ENCODE data around the gene PITPNC1. TPM values are rescaled to one million over a fixed set of nuclear protein-coding genes. Genes with fewer than 3 reads are reported as not detected.

The PITPNC1 gene
- total and polyA plus RNA-seq, 12 donors: 6.6 to 28.0 (median 11.5) TPM

GRCh38 chr17:67601897-67602296 is 224.8 kb downstream of the PITPNC1 start:
- H3K36me3 ChIP-seq: no peaks in the 10 kb centered on the region
- TF ChIP-seq CTCF (IDR thresholded peaks at IDR 0.05): no peak
- peaks cover 0 to 9% (median 0%) of the 10 kb centered on the region in 11 donors for H3K9me3 ChIP-seq
- H3K27ac ChIP-seq: peak overlapping the region in 1 of 10 donors; percentile 47
- ATAC-seq: peak in 2 of 8 donors; percentile 9 to 42
- no peak overlapping the region for H3K4me3 ChIP-seq
- peaks cover 0 to 53% (median 31%) of the 10 kb centered on the region in 9 donors for H3K4me1 ChIP-seq
- 63 to 64% methylated on average over 4 of the region's 4 CpGs for WGBS, 2 donors
- H3K27me3 ChIP-seq: no peaks in the 10 kb centered on the region
- intact Hi-C loops (cut with DNase I): loop anchor here in 8 of 10 donors (10.0 kb wide), 6 partner anchors 57 to 227 kb away; partner anchors contain the start of gene PITPNC1 (in 5 of the 8)
- no peak for DNase-seq

DNA sequence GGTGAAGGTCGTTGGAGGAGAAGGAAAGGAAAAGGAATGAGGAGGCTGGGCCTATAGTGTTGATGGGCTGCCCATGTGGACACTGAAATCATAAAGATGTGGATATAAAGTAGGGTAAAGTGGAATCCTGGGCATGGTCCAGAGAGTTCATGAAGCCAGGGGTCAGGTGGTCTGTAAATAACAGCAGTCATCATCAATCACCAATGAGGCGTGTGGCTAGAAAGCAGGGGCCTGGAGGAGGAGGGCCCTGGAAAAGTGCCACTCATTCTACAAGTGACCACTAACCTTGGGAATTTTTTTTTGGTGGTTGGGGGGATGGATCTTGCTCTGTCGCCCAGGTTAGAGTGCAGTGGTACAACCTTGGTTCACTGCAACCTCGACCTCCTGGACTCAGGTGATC is 225.4 kb downstream of the PITPNC1 start:
- intact Hi-C loops (cut with DNase I): loop anchor here in 8 of 10 donors (10.0 kb wide), 6 partner anchors 58 to 228 kb away; partner anchors contain the start of gene PITPNC1 (in 5 of the 8)
- Histone ChIP-seq H3K9me3 (peaks cover 0 to 9% (median 0%) of the 10 kb centered on the region in 11 donors), H3K27me3 (no peaks in the 10 kb centered on the region), H3K36me3 (no peaks in the 10 kb centered on the region), H3K27ac (peak overlapping the region in 1 of 10 donors; percentile 47), H3K4me1 (peaks cover 0 to 58% (median 34%) of the 10 kb centered on the region in 9 donors), H3K4me3 (no peak overlapping the region)
- no peak for TF ChIP-seq CTCF (IDR thresholded peaks at IDR 0.05)
- 89% methylated on average over 4 of the region's 4 CpGs for WGBS, 2 donors
- DNase-seq: no peak
- ATAC-seq: no peak

DNA sequence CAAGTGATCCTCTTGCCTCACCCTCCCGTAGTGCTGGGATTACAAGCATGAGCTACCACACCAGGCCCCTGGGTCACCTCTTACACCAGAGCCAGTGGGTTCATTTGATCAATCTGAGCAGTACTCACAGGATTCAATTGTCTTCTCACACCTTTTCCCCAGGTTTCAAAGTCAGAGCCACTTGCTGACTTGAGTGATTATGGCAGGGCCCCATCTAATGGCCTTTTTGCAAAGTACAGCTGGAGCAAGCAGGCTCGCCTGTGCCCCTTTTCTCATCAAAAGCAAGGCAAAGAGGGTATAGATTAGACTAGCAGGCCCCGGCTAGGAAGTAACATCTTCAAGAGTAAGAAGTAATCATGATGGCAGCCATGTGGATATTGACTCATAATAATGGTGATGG is 225.9 kb downstream of the PITPNC1 start:
- Histone ChIP-seq H3K36me3 (no peaks in the 10 kb centered on the region), H3K27me3 (no peaks in the 10 kb centered on the region), H3K4me3 (no peak overlapping the region), H3K9me3 (peaks cover 0 to 9% (median 0%) of the 10 kb centered on the region in 11 donors), H3K27ac (peak overlapping the region in 1 of 10 donors; percentile 5), H3K4me1 (peaks cover 0 to 58% (median 36%) of the 10 kb centered on the region in 9 donors)
- ATAC-seq: no peak
- DNase-seq: no peak
- intact Hi-C loops (cut with DNase I): loop anchor here in 8 of 10 donors (10.0 kb wide), 6 partner anchors 58 to 228 kb away; partner anchors contain the start of gene PITPNC1 (in 5 of the 8)
- WGBS, 2 donors: 85 to 89% methylated on average over 3 of the region's 3 CpGs
- TF ChIP-seq CTCF (IDR thresholded peaks at IDR 0.05): peak in 7 of 9 donors; percentile 29 to 48 (median 36)

- 15 to 16% methylated on average over 17 of the region's 17 CpGs for WGBS, 2 donors
- intact Hi-C loops (cut with DNase I): loop anchor here in 9 of 10 donors (5.0 to 10.0 kb wide), 8 partner anchors 61 to 231 kb away; partner anchors contain the start of gene PITPNC1 (in 8 of the 9)
- Histone ChIP-seq H3K9me3 (peaks cover 0 to 2% (median 0%) of the 10 kb centered on the region in 11 donors), H3K4me1 (peaks cover 0 to 58% (median 36%) of the 10 kb centered on the region in 9 donors), H3K36me3 (peaks cover 0 to 4% (median 0%) of the 10 kb centered on the region in 9 donors), H3K27ac (peak overlapping the region in 8 of 10 donors; percentile 4 to 52 (median 25)), H3K27me3 (no peaks in the 10 kb centered on the region), H3K4me3 (peak overlapping the region in 3 of 10 donors; percentile 0 to 5 (median 2))
- DNase-seq (peak; percentile 66 to 73), ATAC-seq (peak; percentile 70 to 91 (median 82))
- TF ChIP-seq CTCF (IDR thresholded peaks at IDR 0.05): no peak
These were observed 228.3 kb downstream of the PITPNC1 start for GRCh38 chr17:67605256-67605912.
